ENCODE data around the gene SERPINB7.

- TF ChIP-seq BHLHE40 (IDR thresholded peaks at IDR 0.05; ENCODE audit: low read depth, low read length) = no peak
- no peak for TF ChIP-seq CTCF (conservative IDR thresholded peaks at IDR 0.05; ENCODE audit: low read depth, low read length)
- no peak for TF ChIP-seq SMC3 (IDR thresholded peaks at IDR 0.05; ENCODE audit: low read depth, low read length)
- no peak for TF ChIP-seq POLR2A (IDR thresholded peaks at IDR 0.05; ENCODE audit: low read depth, low read length)
- TF ChIP-seq RCOR1 (IDR thresholded peaks at IDR 0.05; ENCODE audit: insufficient replicate concordance, low read length) = no peak
- no peak for TF ChIP-seq RAD21 (IDR thresholded peaks at IDR 0.05; ENCODE audit: low read length)
- TF ChIP-seq MAFK (IDR thresholded peaks at IDR 0.05; ENCODE audit: low read depth, low read length) = no peak
- TF ChIP-seq CEBPB (IDR thresholded peaks at IDR 0.05; ENCODE audit: low read depth, low read length) = no peak
- TF ChIP-seq FOS (IDR thresholded peaks at IDR 0.05; ENCODE audit: low read depth, low read length) = no peak
Observed at GRCh38 chr18:63753676-63754075, 21.5 kb upstream of the SERPINB7 start.
